A549 (cell line): ENCODE data around the gene FBXO41.

Source experiments
- HDAC2 ChIP-seq: fragments of 200-600 bp; sonication (generic); IDR thresholded peaks from 2 replicates; pipeline ENCODE4 v1.6.1; 2016
- KDM5A ChIP-seq: fragments of 200-600 bp; sonication (generic); IDR thresholded peaks from 2 replicates; pipeline ENCODE4 v1.6.1; 2016; ENCODE audit warnings: antibody characterized with exemption, mild to moderate bottlenecking
- TF ChIP-seq, protein P1 (sequence below): fragments of >200 bp; sonication (Bioruptor Twin); formaldehyde crosslinking; IDR thresholded peaks from 3 replicates; pipeline ENCODE4 v1.5.1; 2016

- TF ChIP-seq HDAC2 = no peak
- TF ChIP-seq, protein P1, sequence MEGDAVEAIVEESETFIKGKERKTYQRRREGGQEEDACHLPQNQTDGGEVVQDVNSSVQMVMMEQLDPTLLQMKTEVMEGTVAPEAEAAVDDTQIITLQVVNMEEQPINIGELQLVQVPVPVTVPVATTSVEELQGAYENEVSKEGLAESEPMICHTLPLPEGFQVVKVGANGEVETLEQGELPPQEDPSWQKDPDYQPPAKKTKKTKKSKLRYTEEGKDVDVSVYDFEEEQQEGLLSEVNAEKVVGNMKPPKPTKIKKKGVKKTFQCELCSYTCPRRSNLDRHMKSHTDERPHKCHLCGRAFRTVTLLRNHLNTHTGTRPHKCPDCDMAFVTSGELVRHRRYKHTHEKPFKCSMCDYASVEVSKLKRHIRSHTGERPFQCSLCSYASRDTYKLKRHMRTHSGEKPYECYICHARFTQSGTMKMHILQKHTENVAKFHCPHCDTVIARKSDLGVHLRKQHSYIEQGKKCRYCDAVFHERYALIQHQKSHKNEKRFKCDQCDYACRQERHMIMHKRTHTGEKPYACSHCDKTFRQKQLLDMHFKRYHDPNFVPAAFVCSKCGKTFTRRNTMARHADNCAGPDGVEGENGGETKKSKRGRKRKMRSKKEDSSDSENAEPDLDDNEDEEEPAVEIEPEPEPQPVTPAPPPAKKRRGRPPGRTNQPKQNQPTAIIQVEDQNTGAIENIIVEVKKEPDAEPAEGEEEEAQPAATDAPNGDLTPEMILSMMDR = no peak
- TF ChIP-seq KDM5A = no peak
Measured at GRCh38 chr2:73285159-73285739, 971 bp upstream of the FBXO41 start.
